Measurements from ENCODE around the gene TSEN15. TPM values are rescaled to one million over a fixed set of nuclear protein-coding genes. Genes with fewer than 3 reads are reported as not detected.

The TSEN15 gene
- total and polyA plus RNA-seq, 2 of the 13 experiments (the other 11 are each of a cell fraction or from before 2014, with no cell fraction given), result 25.6 to 35.8 TPM

- FAIRE-seq (no peak), ATAC-seq (no peak), DNase-seq (ENCODE audit: low spot score) (no peak)
- in situ Hi-C loops (cut with HindIII; ENCODE audit: extremely low pct_ligation_motif_present, low pct_unique_long_range_greater_than_20kb) (no loop called here), intact Hi-C loops (cut with micrococcal nuclease; ENCODE audit: unreplicated experiment) (loop anchor here (10.0 kb wide), 1 partner anchor 76 kb away; no protein-coding TSS in a partner anchor)
- no peak overlapping the region for H3K9ac ChIP-seq (ENCODE audit: insufficient read depth, low read depth, low read length)
- no peak overlapping the region for H3K4me3 ChIP-seq (replicated peaks in 1 of 3; ENCODE audit: insufficient read depth in 1 of 3, low read depth in 2 of 3, low read length in 3 of 3)
- POLR2A ChIA-PET, result no interaction called here
- WGBS (ENCODE audit: low lambda C conversion rate), result 75% methylated on average over 2 of the region's 2 CpGs
- CTCF ChIA-PET (ENCODE audit: low intra/inter-chr PET ratio, low total read pairs), result no interaction called here
- peaks cover 10% of the 10 kb centered on the region for H3K4me1 ChIP-seq (ENCODE audit: insufficient read depth, low read length)
- H3K79me2 ChIP-seq (ENCODE audit: insufficient read depth, low read length), result no peaks in the 10 kb centered on the region
- BruUV-seq (replicated peaks), result no TSS peak
- no peak overlapping the region for H2AFZ ChIP-seq (ENCODE audit: low read length)
- H3K36me3 ChIP-seq (replicated peaks in 1 of 2; ENCODE audit: control insufficient read depth in 1 of 2, insufficient read depth in 2 of 2, low read length in 2 of 2), result no peaks in the 10 kb centered on the region
- H3K9me3 ChIP-seq (ENCODE audit: low read length), result no peaks in the 10 kb centered on the region
- no peaks in the 10 kb centered on the region for H4K20me1 ChIP-seq (ENCODE audit: insufficient read depth, low read length)
- no peak overlapping the region for H3K4me2 ChIP-seq (ENCODE audit: low read depth, low read length)
- TF ChIP-seq ZNF326 (CRISPR knock-in tag; IDR thresholded peaks at IDR 0.05; ENCODE audit: borderline replicate concordance) (no peak), ZNF180 (CRISPR knock-in tag; IDR thresholded peaks at IDR 0.05; ENCODE audit: borderline replicate concordance, low read depth) (no peak), ZNF260 (CRISPR knock-in tag; IDR thresholded peaks at IDR 0.05; ENCODE audit: borderline replicate concordance, low read depth) (no peak), CSRNP1 (CRISPR knock-in tag; IDR thresholded peaks at IDR 0.05) (no peak)
- TF ChIP-seq, protein P1, sequence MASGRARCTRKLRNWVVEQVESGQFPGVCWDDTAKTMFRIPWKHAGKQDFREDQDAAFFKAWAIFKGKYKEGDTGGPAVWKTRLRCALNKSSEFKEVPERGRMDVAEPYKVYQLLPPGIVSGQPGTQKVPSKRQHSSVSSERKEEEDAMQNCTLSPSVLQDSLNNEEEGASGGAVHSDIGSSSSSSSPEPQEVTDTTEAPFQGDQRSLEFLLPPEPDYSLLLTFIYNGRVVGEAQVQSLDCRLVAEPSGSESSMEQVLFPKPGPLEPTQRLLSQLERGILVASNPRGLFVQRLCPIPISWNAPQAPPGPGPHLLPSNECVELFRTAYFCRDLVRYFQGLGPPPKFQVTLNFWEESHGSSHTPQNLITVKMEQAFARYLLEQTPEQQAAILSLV (CRISPR knock-in tag; IDR thresholded peaks at IDR 0.05; ENCODE audit: borderline replicate concordance), result no peak
- TF ChIP-seq, protein P2, sequence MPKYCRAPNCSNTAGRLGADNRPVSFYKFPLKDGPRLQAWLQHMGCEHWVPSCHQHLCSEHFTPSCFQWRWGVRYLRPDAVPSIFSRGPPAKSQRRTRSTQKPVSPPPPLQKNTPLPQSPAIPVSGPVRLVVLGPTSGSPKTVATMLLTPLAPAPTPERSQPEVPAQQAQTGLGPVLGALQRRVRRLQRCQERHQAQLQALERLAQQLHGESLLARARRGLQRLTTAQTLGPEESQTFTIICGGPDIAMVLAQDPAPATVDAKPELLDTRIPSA (CRISPR knock-in tag; IDR thresholded peaks at IDR 0.05; ENCODE audit: borderline replicate concordance), result no peak
- no peak overlapping the region for H3K27ac ChIP-seq (ENCODE audit: extremely low read length, insufficient read depth, low read length)
- peaks cover 0 to under 1% of the 10 kb centered on the region in 2 experiments; a peak in 1 of 5 replicates for H3K27me3 ChIP-seq (ENCODE audit: control insufficient read depth in 1 of 2, insufficient read depth in 2 of 2, low read length in 2 of 2)
Measured at GRCh38 chr1:184020328-184020727, 31.2 kb upstream of the TSEN15 start.

Data from HepG2 (cell line).